Fibroblast of villous mesenchyme (primary cell): Measurements from ENCODE around the gene RAB33A. TPM values are rescaled to one million over a fixed set of nuclear protein-coding genes. Genes with fewer than 3 reads are reported as not detected.

Experiments used
- DNase-seq: peaks from one replicate; pipeline ENCODE4 v3.0.0-alpha.2; 2010; ENCODE audit warnings: low read depth
- H3K4me3 ChIP-seq: 2 replicates; pipeline ENCODE4 v1.5.1; 2011; ENCODE audit warnings: low read depth, mild to moderate bottlenecking, low read length
- CTCF ChIP-seq: IDR thresholded peaks from 2 replicates; pipeline ENCODE4 v1.5.1; 2012; ENCODE audit warnings: low read depth, mild to moderate bottlenecking, low read length; ENCODE audit not compliant: insufficient read depth
- total RNA-seq: library from RNA; depleted of rRNA; stranded (reverse); fragments of >200 nt; gene quantifications from 2 replicates; pipeline ENCODE4 v1.2.3, GENCODE V29; 2012

Gene RAB33A
- total RNA-seq, 1 donor, result 1.3 TPM

- H3K4me3 ChIP-seq, result no peak overlapping the region
- peak; percentile 35 for DNase-seq
- TF ChIP-seq CTCF, result no peak
Measured at GRCh38 chrX:130196466-130196865, 24.7 kb downstream of the RAB33A start.

- DNase-seq, result no peak
- H3K4me3 ChIP-seq, result no peak overlapping the region
- no peak for TF ChIP-seq CTCF
Measured at GRCh38 chrX:130197464-130197863, 25.7 kb downstream of the RAB33A start.

- no peak overlapping the region for H3K4me3 ChIP-seq
- DNase-seq, result no peak
- no peak for TF ChIP-seq CTCF
Measured at GRCh38 chrX:130204647-130205046, 32.9 kb downstream of the RAB33A start.

- DNase-seq, result no peak
- TF ChIP-seq CTCF, result no peak
- H3K4me3 ChIP-seq, result no peak overlapping the region
Measured at GRCh38 chrX:130211415-130212186, 39.8 kb downstream of the RAB33A start.

- TF ChIP-seq CTCF, result no peak
- no peak overlapping the region for H3K4me3 ChIP-seq
- no peak for DNase-seq
Measured at GRCh38 chrX:130212371-130212770, 40.6 kb downstream of the RAB33A start.

GRCh38 chrX:130213376-130213775, 41.6 kb downstream of the RAB33A start:
- DNase-seq, result no peak
- TF ChIP-seq CTCF, result no peak

GRCh38 chrX:130216320-130216719, 44.6 kb downstream of the RAB33A start:
- TF ChIP-seq CTCF, result no peak
- H3K4me3 ChIP-seq, result no peak overlapping the region
- peak; percentile 24 for DNase-seq

More at GRCh38 chrX:130213376-130213775, 41.6 kb downstream of the RAB33A start:
- no peak overlapping the region for H3K4me3 ChIP-seq
